IPS-11a (cell line): ENCODE measurements around the gene ATP10B.

ENCODE experiments used
- H3K4me3 ChIP-seq: one replicate; pipeline ENCODE4 v1.5.1; 2013; ENCODE audit warnings: low read depth, low read length, control low read depth

The ATP10B gene

GRCh38 chr5:160692271-160692670 lies 159.7 kb downstream of the ATP10B start:
- H3K4me3 ChIP-seq = no peak overlapping the region

DNA sequence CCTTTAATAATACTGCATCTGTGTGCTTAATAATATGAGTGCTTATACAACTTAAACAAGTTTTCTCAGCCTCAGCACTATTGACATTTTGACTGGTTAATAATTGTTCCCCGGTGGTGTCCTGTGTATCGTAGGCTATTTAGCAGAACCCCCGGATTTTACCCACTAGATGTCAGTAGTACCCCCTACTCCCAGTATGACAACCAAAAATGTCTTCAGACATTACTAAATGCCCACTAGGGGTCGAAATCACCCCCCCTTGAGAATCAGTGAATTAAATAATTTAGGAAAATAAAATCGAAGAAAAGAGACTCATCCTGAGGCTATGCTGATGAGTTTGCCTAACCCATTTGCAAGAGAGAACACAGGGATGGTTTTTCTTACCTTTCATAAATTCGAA lies 166.3 kb downstream of the ATP10B start:
- H3K4me3 ChIP-seq = no peak overlapping the region

GRCh38 chr5:160685219-160685618 lies 166.8 kb downstream of the ATP10B start:
- H3K4me3 ChIP-seq = no peak overlapping the region

GRCh38 chr5:160679567-160680309 lies 172.3 kb downstream of the ATP10B start:
- H3K4me3 ChIP-seq = no peak overlapping the region

DNA sequence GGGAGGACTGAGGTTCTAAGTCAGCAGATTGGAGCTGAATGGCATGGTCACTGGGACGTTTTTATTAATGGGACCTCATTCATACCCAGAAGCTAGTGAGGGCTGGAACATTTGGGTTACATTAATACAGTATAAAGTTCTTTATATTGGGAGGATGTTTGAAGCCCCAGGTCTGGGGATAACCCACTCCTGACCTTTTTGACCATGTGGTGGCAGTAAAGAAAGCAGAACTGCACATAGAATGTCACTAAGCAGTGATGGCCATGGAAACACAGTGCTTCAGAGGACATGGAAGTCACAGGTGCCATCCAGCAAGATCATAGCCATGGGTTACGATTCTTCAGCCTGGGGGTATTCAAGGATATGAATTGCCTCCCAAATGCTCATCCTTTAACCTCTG lies 176.0 kb downstream of the ATP10B start:
- H3K4me3 ChIP-seq = no peak overlapping the region

- no peak overlapping the region for H3K4me3 ChIP-seq
These were observed 177.1 kb downstream of the ATP10B start for GRCh38 chr5:160674901-160675300.

DNA sequence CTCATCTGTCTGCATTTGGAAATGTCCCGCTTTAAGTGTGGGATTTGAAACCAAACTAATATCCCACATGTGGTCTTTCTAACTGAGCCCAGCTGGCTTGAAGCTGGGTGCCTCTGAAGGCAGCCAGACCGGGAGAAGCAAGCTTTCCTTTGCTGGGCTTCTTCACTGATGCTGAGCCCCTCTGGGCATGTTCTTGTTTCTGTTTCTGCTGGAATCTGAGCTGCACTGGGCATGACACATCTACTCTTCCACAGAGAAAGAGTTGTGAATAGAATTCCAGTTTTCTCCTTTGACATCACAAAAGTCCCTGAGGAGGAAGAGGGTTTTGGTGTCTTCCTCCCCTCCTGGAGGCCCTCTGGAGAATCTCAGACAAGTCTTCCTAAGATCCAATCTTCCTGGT lies 179.5 kb downstream of the ATP10B start:
- H3K4me3 ChIP-seq = no peak overlapping the region

- no peak overlapping the region for H3K4me3 ChIP-seq
These were observed 183.7 kb downstream of the ATP10B start for GRCh38 chr5:160668356-160668755.

DNA sequence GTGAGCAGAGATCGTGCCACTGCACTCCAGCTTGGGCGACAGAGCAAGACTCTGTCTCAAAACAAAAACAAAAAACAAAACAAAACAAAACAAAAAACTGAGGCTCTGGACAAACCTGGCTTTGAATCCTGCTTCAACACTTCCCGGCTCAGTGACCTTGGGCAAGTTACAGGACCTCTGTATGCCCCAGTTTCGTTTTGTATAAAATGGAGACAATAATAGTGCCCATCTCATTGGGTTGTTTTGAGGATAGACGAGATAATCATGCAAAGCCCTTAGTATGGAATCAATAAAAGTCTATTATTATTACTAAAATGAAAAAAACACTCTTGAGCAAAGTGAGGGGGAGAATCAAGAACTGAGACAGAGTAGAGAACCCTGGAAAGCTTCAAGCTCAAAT lies 184.9 kb downstream of the ATP10B start:
- no peak overlapping the region for H3K4me3 ChIP-seq

- no peak overlapping the region for H3K4me3 ChIP-seq
These were observed 186.6 kb downstream of the ATP10B start for GRCh38 chr5:160665460-160665859.

DNA sequence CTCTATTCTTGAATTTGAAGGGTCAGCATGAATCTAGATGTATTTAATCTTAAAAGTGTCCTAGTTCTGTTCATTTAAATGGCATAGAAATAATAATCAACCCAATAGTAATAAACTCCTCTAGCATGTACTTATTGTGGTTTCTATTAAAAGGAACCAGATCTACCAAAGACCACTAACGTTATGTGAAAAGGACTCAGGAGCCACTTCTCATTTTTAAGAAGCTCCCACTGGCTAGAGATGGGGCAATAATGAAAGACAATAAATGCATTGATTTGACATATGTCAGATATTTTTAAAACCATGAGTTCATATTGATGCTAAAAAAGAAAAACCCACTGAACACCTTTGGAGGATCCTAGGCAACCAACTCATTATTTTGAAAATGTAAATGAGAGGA lies 191.9 kb downstream of the ATP10B start:
- no peak overlapping the region for H3K4me3 ChIP-seq

DNA sequence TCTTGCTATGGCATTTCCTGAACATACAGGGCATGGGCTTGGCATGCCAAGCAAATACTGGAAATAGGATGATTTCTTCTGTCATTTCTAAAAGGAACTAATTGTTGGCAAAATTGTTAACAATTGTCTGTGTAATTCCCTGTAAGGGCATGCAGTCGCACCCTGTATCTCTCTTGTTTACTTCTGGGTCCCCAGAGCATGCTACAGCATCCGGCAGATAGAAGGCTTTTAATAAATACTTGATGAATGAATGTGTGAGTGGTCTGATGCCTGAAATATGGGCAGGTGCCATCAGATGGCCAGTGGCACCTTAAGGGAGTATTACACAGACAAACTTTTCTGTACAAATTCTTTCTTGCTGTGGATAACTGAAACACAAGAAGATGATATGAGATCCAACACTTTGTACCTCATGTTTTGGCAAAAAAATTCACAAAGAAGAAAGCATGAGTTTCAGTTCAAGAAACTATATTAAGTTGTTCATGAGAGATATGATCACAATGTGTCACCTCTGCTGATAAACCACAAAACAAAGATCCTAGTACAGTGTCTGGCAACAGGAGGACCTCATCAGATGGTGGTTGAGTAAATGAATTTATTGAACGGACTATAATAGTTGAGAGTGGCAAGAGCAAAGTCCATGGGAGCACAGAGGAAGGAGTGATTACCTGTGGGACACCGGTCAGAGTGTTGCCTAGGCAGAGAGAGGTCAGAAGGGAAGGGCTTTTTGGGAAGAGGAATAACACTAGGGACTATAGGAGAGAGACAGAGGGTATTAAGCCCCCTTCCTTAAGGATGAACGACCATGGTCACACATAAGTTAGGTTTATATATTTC lies 194.2 kb downstream of the ATP10B start:
- H3K4me3 ChIP-seq = no peak overlapping the region

- no peak overlapping the region for H3K4me3 ChIP-seq
These were observed 194.9 kb downstream of the ATP10B start for GRCh38 chr5:160657068-160657507.

- H3K4me3 ChIP-seq = no peak overlapping the region
These were observed 196.3 kb downstream of the ATP10B start for GRCh38 chr5:160655717-160656116.

DNA sequence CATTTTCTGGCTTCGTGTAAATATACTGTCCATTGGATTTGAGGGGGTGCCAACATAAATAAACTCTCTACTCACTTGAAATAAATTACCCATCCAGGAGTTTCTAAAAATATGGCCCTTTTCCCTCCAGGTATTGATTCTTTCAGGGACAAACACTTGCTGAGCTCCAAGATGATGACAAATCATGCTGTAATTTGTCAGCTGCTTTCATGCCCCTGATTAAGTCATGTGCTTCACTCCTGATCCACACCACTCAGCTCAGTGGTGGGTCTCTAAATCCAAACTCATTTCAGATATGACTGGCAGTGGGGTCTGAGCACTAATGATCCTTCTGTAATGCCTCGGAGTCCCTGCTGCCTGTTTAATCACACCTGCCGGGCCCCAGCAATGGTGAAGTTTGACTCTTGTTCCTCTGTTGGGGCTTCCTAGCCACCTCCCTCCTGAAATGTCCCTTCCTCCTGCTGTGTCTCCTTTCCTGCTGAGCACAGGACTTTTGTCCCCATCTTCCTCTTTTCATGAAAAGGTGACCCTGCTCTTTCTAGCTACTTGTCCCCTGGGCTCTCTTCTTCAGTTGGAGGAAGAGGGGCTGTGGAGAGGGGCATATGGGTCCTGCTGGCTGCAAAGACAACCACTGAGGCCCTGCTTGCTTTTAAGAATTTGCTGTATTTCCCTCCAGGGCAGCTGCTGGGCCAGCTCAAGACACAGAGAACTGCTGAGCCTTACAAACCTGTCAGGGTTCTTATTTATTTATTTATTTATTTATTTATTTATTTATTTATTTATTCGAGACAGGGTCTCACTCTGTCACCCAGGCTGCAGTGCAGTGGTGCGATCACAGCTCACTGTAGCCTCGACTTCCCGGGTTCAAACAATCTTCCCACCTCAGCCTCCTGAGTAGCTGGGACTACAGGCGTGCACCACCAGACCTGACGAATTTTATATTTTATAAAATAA lies 200.0 kb downstream of the ATP10B start:
- H3K4me3 ChIP-seq = no peak overlapping the region

- no peak overlapping the region for H3K4me3 ChIP-seq
These were observed 202.7 kb downstream of the ATP10B start for GRCh38 chr5:160649304-160649703.

- H3K4me3 ChIP-seq = no peak overlapping the region
These were observed 206.0 kb downstream of the ATP10B start for GRCh38 chr5:160646033-160646432.

DNA sequence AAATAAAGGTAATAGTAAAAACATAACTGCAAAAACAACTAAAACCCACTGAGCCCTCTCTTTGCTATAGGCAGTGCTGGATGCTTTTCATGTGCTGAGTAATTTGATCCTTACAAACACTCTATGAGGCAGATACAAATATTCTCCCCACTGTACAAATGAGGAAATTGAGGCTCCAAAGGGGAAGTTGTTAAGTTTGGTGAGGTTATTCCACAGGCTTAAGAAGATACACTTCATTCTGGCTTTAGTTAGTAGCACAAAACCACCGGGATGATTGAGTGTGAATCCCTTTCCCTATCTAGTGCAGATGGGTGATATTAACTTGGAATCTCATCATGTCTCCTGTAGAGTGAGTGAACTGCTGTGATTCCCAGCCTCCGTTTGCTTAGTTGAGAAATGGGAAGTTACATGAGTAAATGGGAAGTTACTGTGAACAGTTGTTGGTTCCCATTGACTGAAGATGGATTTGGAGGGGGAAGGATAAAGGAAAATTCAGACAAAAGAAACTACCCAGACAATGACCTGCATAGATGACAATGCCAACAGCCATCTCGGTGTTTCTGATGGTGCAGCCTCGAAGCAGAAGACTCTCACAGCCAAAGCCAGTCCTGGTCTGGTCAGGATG lies 208.3 kb downstream of the ATP10B start:
- H3K4me3 ChIP-seq = no peak overlapping the region

- H3K4me3 ChIP-seq = no peak overlapping the region
These were observed 210.6 kb downstream of the ATP10B start for GRCh38 chr5:160641405-160641804.

DNA sequence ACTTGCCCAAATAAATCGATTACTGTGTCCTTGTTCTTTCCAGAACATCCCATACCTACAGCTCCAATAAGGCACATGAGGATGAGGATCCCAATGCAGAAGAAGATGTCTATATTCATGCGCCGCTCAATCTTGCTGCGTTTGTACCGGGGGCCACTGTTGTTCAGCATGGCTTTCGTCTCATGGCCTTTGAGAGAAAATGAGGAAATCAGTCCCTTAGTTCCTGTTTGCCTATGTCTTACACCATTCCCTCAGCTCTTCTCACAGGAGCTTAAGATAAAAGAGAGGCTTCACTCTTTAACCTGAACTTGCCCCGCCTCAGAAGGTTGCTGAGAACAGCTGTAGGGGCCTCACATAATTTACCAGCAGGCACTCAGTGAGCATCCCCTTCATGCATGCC lies 211.6 kb downstream of the ATP10B start:
- H3K4me3 ChIP-seq = no peak overlapping the region
